ENCODE data around the gene LAMA5. TPM values are rescaled to one million over a fixed set of nuclear protein-coding genes. Genes with fewer than 3 reads are reported as not detected.
A peak's percentile ranks its signal among the peaks of the same experiment; 100 is the strongest.

LAMA5 gene
- 1.6 TPM for total RNA-seq

GRCh38 chr20:62367136-62367632 is at the start of gene LAMA5:
Gene LAMA5 (minus strand): TSS chr20:62367312. CDS start chr20:62367245, 67 bp downstream.
- DNase-seq (ENCODE audit: low read depth in 2 of 3, low spot score in 2 of 3), result no peak

- DNase-seq (ENCODE audit: low read depth in 2 of 3, low spot score in 2 of 3), result no peak
Measured at GRCh38 chr20:62415354-62416111, 48.4 kb upstream of the LAMA5 start.

- no peak for DNase-seq (ENCODE audit: low read depth in 2 of 3, low spot score in 2 of 3)
Measured at GRCh38 chr20:62413896-62414481, 46.9 kb upstream of the LAMA5 start.

- no peak for DNase-seq (ENCODE audit: low read depth in 2 of 3, low spot score in 2 of 3)
Measured at GRCh38 chr20:62413025-62413570, 46.0 kb upstream of the LAMA5 start.

- no peak for DNase-seq (ENCODE audit: low read depth in 2 of 3, low spot score in 2 of 3)
Measured at GRCh38 chr20:62412194-62413024, 45.3 kb upstream of the LAMA5 start.

GRCh38 chr20:62411479-62412193 is 44.5 kb upstream of the LAMA5 start:
- DNase-seq (ENCODE audit: low read depth in 2 of 3, low spot score in 2 of 3), result no peak

GRCh38 chr20:62410746-62411478 is 43.8 kb upstream of the LAMA5 start:
- DNase-seq (ENCODE audit: low read depth in 2 of 3, low spot score in 2 of 3), result no peak

- peak in 2 of 3 donors; percentile 77 to 78 for DNase-seq (ENCODE audit: low read depth in 2 of 3, low spot score in 2 of 3)
Measured at GRCh38 chr20:62409931-62410745, 43.0 kb upstream of the LAMA5 start.

GRCh38 chr20:62409086-62409853 is 42.2 kb upstream of the LAMA5 start:
- DNase-seq (ENCODE audit: low read depth in 2 of 3, low spot score in 2 of 3), result no peak

GRCh38 chr20:62408640-62409039 is 41.5 kb upstream of the LAMA5 start:
- DNase-seq (ENCODE audit: low read depth in 2 of 3, low spot score in 2 of 3), result no peak

GRCh38 chr20:62408055-62408454 is 40.9 kb upstream of the LAMA5 start:
- no peak for DNase-seq (ENCODE audit: low read depth in 2 of 3, low spot score in 2 of 3)

- DNase-seq (ENCODE audit: low read depth in 2 of 3, low spot score in 2 of 3), result peak; percentile 76 to 95 (median 92)
Measured at GRCh38 chr20:62407221-62407992, 40.3 kb upstream of the LAMA5 start, which contains the start of gene CABLES2. Gene CABLES2 (minus strand): TSS chr20:62407285. CDS start chr20:62407276, 9 bp downstream.

- DNase-seq (ENCODE audit: low read depth in 2 of 3, low spot score in 2 of 3), result no peak
Measured at GRCh38 chr20:62406635-62407176, 39.6 kb upstream of the LAMA5 start.

- no peak for DNase-seq (ENCODE audit: low read depth in 2 of 3, low spot score in 2 of 3)
Measured at GRCh38 chr20:62405981-62406513, 38.9 kb upstream of the LAMA5 start.

GRCh38 chr20:62405108-62405980 is 38.2 kb upstream of the LAMA5 start:
- no peak for DNase-seq (ENCODE audit: low read depth in 2 of 3, low spot score in 2 of 3)

GRCh38 chr20:62404761-62405107 is 37.6 kb upstream of the LAMA5 start:
- no peak for DNase-seq (ENCODE audit: low read depth in 2 of 3, low spot score in 2 of 3)

Measured in hematopoietic multipotent progenitor cell (in vitro differentiated cells).